Thyroid gland (tissue), 4 donors: ENCODE measurements around the gene TMEM52. TPM values are rescaled to one million over a fixed set of nuclear protein-coding genes. Genes with fewer than 3 reads are reported as not detected.

Experiments
- DNase-seq, 2 donors: peaks; one replicate each; pipeline ENCODE4 v3.0.0-alpha.2; 2019
- H3K27ac ChIP-seq, 3 donors: fragments of 200-600 bp; sonication (generic); 1 replicate in 2 of 3; 2 replicates in 1 of 3; pipeline ENCODE4 v1.5.1; 2016 to 2019; ENCODE audit warnings: mild to moderate bottlenecking in 1 of 3, moderate library complexity in 1 of 3
- H3K27me3 ChIP-seq: fragments of 200-600 bp; sonication (generic); one replicate; pipeline ENCODE4 v1.5.1; 2019
- H3K36me3 ChIP-seq, 2 donors: fragments of 200-600 bp; sonication (generic); one replicate each; pipeline ENCODE4 v1.5.1; 2016 to 2019
- H3K4me1 ChIP-seq, 2 donors: fragments of 200-600 bp; sonication (generic); one replicate each; pipeline ENCODE4 v1.5.1; 2017 to 2019
- H3K4me3 ChIP-seq, 3 donors: fragments of 200-600 bp; sonication (generic); replicated peaks in 1 of 3; 1 replicate in 2 of 3; 2 replicates in 1 of 3; pipeline ENCODE4 v1.5.1; 2016; ENCODE audit warnings: mild to moderate bottlenecking in 1 of 3
- H3K9me3 ChIP-seq: fragments of 200-600 bp; sonication (generic); one replicate; pipeline ENCODE4 v1.5.1; 2017
- CTCF ChIP-seq, 6 experiments: fragments of 200-600 bp in 3 of 6; fragments of 450-650 bp in 3 of 6; sonication (generic) in 3 of 6; IDR thresholded peaks; one replicate each; pipeline ENCODE4 v1.5.1; 2016 to 2019; ENCODE audit warnings: antibody characterized with exemption in 6 of 6, mild to moderate bottlenecking in 2 of 6, inconsistent platforms in 1 of 6, moderate library complexity in 1 of 6
- POLR2A ChIP-seq, 2 donors: fragments of 450-650 bp; IDR thresholded peaks; one replicate each; pipeline ENCODE4 v1.6.1; 2017; ENCODE audit warnings: antibody characterized with exemption in 2 of 2, mild to moderate bottlenecking in 2 of 2, moderate library complexity in 1 of 2
- WGBS, 2 donors: methylation state at CpG; one replicate each; pipeline ENCODE4 v1.1.5; 2017; 5-methylcytosine and 5-hydroxymethylcytosine counted together
- intact Hi-C: fragments of 100-400 bp; cut with DNase I; formaldehyde crosslinking; loops from one replicate; pipeline ENCODE4 v1.15.1; 2023
- total RNA-seq, 4 donors: library from RNA; depleted of rRNA; stranded (reverse); fragments of >200 nt; gene quantifications; one replicate each; pipeline ENCODE4 v1.2.3, GENCODE V29; 2016

Gene TMEM52
- total RNA-seq, 4 donors from 2014 or later = not detected

- WGBS, 2 donors = 69 to 87% methylated on average over 19 to 28 of the region's 34 CpGs
- H3K27me3 ChIP-seq = no peaks in the 10 kb centered on the region
- intact Hi-C loops = no loop called here
- no peaks in the 10 kb centered on the region for H3K9me3 ChIP-seq
- no peaks in the 10 kb centered on the region for H3K36me3 ChIP-seq
- no peak overlapping the region for H3K4me3 ChIP-seq
- H3K27ac ChIP-seq = no peak overlapping the region
- no peak for DNase-seq
- TF ChIP-seq CTCF (IDR thresholded peaks at IDR 0.05) (no peak), POLR2A (IDR thresholded peaks at IDR 0.05) (no peak)
- H3K4me1 ChIP-seq = no peaks in the 10 kb centered on the region
Measured at GRCh38 chr1:1928231-1929101, 9.4 kb upstream of the TMEM52 start.

DNA sequence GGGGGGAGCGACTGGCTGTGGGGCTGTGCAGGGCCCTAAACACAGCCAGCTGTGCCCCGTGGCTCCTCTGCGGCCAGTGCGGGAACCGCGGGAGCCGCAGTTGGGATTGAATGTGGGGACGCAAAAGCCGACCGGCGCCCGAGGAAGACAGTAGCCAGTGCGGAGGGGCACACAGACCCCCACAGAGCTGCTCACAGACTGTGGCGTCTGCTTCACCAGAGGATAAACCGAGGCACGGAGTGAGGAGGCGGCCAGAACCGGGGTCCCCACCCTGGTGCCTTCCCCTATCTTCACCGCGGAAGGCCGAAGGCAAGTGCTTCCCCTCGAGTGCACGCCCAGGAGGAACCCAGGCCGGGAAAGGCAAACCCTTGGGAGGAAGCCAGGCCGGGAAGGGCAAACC, 8.7 kb upstream of the TMEM52 start:
- Histone ChIP-seq H3K36me3 (no peaks in the 10 kb centered on the region), H3K4me1 (no peaks in the 10 kb centered on the region), H3K9me3 (no peaks in the 10 kb centered on the region), H3K4me3 (no peak overlapping the region), H3K27ac (no peak overlapping the region), H3K27me3 (no peaks in the 10 kb centered on the region)
- no peak for TF ChIP-seq POLR2A (IDR thresholded peaks at IDR 0.05)
- 82 to 91% methylated on average over 13 to 21 of the region's 25 CpGs for WGBS, 2 donors
- DNase-seq = no peak
- intact Hi-C loops = no loop called here

DNA sequence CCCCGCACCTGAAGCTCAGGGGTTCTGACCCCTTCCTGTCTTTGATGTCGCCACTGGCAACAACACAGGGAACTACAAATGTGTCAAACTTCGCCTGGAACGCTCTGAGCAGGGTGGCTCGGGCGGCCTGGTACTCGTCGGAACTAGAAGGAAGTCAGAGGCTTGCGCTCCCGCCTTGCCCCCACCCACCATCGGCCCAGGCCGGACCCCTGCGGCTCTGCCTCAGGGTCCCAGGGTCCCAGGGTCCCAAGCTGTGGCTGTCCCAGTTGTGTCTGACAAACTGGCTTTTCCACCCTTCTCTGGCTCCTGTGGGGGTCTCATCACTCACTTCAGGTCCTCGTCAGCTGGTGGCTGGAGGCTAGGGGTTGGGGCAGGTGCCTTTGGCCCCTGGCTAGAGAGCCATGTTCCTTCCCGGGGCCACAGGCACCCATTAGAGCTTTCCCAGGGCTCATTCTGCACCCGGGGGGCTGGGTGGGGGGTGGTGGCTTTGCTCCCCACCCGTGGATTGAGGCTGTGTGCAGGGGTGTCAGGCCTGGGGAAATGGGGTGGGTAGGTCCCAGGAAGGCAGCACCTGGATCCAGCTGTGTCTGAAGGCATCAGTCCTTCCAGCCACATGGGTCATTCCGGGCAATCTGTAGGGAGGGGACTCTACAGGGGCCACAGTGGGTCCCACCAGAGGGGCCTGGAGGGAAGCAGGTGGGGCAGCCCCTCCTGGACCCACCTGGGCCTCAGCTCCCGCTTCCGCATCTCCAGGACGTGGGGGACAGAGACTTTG, 8.0 kb upstream of the TMEM52 start:
- H3K27me3 ChIP-seq = no peaks in the 10 kb centered on the region
- no peaks in the 10 kb centered on the region for H3K9me3 ChIP-seq
- intact Hi-C loops = no loop called here
- DNase-seq = no peak
- no peak for TF ChIP-seq CTCF (IDR thresholded peaks at IDR 0.05)
- TF ChIP-seq POLR2A (IDR thresholded peaks at IDR 0.05) = no peak
- WGBS, 2 donors = 73 to 88% methylated on average over 12 to 13 of the region's 21 CpGs
- no peak overlapping the region for H3K27ac ChIP-seq
- H3K4me3 ChIP-seq = no peak overlapping the region
- H3K36me3 ChIP-seq = no peaks in the 10 kb centered on the region
- H3K4me1 ChIP-seq = no peaks in the 10 kb centered on the region

DNA sequence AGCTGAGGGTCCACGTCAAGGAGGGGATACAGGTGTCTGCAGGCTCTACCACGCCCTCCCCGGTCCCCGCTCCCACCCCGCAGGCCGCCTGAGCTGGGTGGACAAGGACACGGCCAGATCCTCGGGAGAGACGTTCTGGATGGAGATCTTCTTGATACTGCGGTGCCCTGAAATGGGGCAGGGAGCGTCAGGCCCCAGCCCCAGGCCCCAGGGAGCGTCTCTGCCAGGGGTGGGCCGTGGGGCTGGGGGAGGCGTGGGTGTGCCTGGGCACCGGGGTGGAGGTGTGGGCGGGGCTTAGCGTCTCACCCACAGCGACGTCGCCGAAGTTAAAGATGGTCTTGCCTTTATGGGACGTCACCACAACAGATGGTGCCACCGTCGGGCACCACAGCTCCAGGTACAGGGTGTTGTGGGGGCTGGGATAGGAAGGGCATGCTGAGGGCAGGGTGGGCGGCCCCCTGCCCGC, 7.3 kb upstream of the TMEM52 start:
- Histone ChIP-seq H3K27me3 (no peaks in the 10 kb centered on the region), H3K9me3 (no peaks in the 10 kb centered on the region), H3K4me3 (no peak overlapping the region), H3K36me3 (no peaks in the 10 kb centered on the region), H3K27ac (no peak overlapping the region), H3K4me1 (no peaks in the 10 kb centered on the region)
- no peak for TF ChIP-seq POLR2A (IDR thresholded peaks at IDR 0.05)
- intact Hi-C loops = no loop called here
- no peak for DNase-seq
- WGBS, 2 donors = 82 to 86% methylated on average over 17 to 23 of the region's 26 CpGs

DNA sequence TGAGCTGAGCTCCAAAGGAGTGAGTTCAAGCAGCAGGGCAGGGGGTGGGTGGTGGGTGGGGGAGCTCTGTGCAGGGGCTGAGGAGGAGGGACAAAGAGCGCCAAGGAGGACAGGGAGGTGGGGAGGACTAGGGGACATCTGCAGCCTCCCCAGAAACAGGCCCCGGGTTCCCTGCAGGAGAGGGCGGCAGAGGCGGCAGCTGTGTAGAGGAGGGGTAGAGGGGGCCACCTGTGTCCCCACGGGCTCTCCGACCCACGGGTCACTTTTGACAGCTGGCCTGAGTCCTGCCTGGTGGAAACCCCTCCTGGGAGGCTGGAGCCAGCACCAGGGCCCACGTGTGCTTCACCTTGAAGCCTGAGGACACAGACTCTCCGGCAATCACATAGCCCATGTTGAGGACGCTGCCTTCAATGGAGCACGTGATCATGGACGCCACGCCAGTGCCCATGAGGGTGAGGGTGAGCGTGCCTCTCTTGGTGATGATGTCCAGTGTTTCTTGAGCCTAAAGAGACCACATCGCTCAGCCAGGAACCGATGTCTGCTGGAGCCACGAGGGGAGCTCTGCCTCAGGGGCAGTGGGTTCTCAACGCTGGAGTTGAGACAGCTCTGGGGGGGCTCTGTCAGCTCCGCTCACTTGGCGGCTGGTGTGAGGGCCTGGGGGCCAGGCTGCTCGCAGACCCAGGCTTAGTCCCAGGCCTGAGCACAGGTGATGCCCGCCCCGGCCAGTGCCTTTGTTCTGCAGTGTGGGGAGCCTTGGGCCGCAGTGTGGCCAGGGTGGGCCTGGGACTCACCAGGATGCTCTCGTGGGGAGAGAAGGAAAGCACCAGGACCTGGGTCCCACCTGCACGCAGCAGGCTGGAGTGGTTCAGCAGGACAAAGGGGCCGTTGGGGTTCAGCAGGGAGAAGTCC, 6.6 kb upstream of the TMEM52 start:
- TF ChIP-seq CTCF (IDR thresholded peaks at IDR 0.05) = no peak
- no peak for TF ChIP-seq POLR2A (IDR thresholded peaks at IDR 0.05)
- Histone ChIP-seq H3K4me1 (no peaks in the 10 kb centered on the region), H3K9me3 (no peaks in the 10 kb centered on the region), H3K4me3 (no peak overlapping the region), H3K27me3 (no peaks in the 10 kb centered on the region), H3K27ac (no peak overlapping the region), H3K36me3 (no peaks in the 10 kb centered on the region)
- intact Hi-C loops = no loop called here
- 75 to 79% methylated on average over 4 to 10 of the region's 27 CpGs for WGBS, 2 donors
- no peak for DNase-seq
